Endometrial microvascular endothelial cells (primary cell): ENCODE measurements around the gene FAAP20. TPM values are rescaled to one million over a fixed set of nuclear protein-coding genes. Genes with fewer than 3 reads are reported as not detected.
"Not testable (repeated sequence)": the region's sequence is repeated elsewhere in the genome, so short reads cannot be mapped to it uniquely, and the experiment has no call there.

Experiments
- in situ Hi-C: cut with HindIII; loops from 2 replicates; pipeline ENCODE4 v1.10.0; 2017; ENCODE audit warnings: low sequenced_read_pairs, low pct_unique_long_range_greater_than_20kb; ENCODE audit errors: inconsistent ontology term
- total RNA-seq: library from RNA; depleted of rRNA; stranded (reverse); fragments of >200 nt; gene quantifications from one replicate; pipeline ENCODE4 v1.2.3, GENCODE V29; 2015; ENCODE audit errors: inconsistent ontology term

Gene FAAP20
- total RNA-seq, 1 donor from 2014 or later, result 34.9 TPM

DNA sequence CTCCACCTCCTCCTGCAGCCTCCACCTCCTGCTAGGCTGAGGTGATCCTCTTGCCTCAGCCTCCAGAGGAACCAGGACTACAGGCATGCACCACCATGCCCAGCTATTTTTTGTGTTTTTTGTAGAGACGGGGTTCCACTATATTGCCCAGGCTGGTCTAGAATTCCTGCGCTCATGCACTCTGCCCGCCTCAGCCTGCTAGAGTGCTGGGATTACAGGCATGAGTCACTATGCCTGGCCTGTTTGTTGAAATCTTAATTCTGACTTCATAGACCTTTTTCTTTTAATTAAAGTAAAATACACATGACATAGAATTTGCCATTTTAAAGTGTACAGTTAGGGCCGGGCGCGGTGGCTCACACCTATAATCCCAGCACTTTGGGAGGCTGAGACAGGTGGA, 42.7 kb downstream of the FAAP20 start:
- in situ Hi-C loops, result loop anchor here (25.0 kb wide), 1 partner anchor 215 kb away; no protein-coding TSS in a partner anchor

DNA sequence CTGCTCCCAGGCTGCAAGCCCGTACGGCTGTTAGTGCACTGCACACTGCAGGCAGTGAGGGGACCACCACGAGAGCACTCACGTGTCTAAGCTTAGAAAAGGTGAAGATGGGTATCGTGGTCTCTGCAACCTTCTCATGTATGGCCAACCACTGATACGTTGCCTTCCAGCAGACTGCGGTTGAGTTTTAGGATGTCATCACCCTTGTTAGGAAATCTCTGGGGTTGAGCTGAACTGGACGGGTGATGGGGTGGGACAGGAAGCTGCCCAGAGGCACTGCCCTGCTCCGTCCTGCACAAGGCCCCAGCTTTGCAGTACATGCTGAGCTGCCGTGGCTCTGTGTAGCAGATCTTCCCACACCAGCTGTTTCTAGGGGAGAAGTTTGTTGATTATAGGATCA, 43.3 kb downstream of the FAAP20 start:
- in situ Hi-C loops, result loop anchor here (25.0 kb wide), 1 partner anchor 214 kb away; no protein-coding TSS in a partner anchor

GRCh38 chr1:2150801-2151200, 43.8 kb downstream of the FAAP20 start:
- in situ Hi-C loops, result loop anchor here (25.0 kb wide), 1 partner anchor 214 kb away; no protein-coding TSS in a partner anchor

DNA sequence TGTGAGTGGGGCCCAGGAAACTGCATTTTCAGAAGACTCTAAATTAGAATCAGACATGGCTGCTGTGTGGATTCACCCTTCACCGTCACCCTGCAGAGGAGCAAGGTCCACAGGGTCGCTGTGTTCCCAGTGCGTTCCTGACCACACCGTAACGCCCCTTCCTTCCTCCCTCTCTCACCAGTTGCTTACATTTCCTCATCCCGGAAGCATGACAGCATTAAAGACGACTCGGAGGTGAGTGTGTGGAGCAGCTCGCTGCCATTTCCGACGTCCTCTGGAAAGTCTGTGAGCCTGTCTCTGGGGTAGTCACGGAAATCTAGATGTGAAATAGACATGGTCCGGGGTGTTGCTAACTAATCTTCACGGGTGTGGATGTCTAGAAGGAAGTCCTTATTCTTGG, 45.9 kb downstream of the FAAP20 start:
- in situ Hi-C loops, result no loop called here

DNA sequence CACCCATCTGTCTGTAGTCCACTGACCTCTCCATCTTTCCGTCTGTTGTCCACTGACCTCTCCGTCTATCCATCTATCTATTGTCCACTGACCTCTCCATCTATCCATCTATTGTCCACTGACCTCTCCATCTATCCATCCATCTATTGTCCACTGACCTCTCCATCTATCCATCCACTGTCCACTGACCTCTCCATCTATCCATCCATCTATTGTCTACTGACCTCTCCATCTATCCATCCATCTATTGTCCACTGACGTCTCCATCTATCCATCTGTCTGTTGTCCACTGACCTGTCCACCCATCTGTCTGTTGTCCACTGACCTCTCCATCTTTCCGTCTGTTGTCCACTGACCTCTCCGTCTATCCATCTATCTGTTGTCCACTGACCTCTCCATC, 46.7 kb downstream of the FAAP20 start:
- in situ Hi-C loops, result not testable (repeated sequence)

DNA sequence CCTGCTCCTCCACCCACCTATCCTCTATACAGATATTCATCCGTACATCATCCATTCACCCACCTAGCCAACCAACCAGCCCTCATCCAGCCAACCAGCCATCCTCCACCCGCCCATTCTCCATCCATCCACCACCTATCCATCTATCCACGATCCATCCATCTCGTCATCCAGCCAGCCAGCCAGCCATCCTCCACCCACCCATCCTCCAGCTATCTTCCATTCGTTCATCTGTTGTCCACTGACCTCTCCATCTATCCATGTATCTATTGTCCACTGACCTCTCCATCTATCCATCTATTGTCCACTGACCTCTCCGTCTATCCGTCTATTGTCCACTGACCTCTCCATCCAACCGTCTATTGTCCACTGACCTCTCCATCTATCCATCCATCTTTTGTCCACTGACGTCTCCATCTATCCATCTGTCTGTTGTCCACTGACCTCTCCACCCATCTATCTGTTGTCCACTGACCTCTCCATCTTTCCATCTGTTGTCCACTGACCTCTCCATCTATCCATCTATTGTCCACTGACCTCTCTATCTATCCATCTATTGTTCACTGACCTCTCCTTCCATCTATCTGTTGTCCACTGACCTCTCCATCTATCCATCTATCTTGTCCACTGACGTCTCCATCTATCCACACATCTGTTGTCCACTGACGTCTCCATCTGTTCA, 47.6 kb downstream of the FAAP20 start:
- in situ Hi-C loops, result no loop called here

GRCh38 chr1:2145946-2146835, 48.4 kb downstream of the FAAP20 start:
- in situ Hi-C loops, result no loop called here

DNA sequence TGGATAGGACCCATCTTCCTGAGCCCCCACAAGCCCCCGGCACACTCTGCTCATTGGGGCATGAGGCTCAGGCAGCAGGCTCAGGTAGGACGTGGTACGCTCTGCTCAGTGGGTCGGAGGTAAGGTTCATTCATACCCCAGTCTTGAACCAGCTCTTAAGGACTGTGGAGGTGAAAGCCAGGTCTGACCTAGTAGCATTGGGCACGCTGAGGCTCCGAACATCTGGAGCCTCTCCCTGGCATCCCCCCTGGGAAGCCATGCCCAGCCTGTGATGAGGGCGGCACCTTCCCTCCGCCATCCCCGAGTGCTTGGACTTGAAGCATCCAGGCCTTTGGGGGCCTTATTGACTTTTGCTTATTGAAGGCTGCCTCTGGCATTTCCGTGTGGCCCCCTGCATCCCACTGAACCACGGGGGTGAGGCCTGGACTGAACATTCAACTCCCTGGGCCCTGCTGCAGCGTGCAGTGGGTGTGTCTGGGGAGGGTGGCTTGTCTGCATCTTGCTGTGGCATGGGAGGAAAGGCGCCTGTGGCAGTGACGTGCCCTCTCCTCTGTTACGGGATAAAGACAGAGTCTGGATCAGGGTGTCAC, 50.0 kb downstream of the FAAP20 start:
- in situ Hi-C loops, result no loop called here

DNA sequence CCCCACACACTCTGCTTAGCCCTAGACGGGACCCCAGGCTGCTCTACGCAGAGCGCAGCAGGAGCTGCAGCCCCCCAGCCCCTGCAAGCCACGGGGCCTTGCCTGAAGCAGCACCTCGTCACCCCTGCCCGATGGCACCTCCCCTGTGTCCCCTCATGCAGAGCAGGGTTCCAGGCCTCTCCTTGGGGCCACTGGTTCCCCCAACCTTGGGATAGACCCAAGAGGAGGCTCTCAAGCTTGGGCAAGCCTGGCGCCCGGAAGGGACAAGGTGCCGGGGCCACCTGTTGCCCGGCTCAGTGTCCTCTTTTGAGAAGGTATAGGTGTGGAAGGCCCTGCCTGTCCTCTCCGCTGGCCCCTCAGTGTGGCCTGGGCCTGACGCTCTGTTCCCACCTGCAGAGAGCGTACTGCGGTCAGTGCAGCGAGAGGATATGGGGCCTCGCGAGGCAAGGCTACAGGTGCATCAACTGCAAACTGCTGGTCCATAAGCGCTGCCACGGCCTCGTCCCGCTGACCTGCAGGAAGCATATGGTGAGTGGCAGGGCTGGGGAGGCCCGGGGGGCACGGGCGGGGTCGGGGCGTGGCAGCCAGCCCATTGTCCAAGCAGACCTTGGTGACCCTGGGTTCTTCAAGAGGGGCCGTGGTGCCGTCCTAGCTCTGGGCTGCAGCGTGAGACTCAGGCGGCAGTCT, 50.6 kb downstream of the FAAP20 start:
- in situ Hi-C loops, result no loop called here

DNA sequence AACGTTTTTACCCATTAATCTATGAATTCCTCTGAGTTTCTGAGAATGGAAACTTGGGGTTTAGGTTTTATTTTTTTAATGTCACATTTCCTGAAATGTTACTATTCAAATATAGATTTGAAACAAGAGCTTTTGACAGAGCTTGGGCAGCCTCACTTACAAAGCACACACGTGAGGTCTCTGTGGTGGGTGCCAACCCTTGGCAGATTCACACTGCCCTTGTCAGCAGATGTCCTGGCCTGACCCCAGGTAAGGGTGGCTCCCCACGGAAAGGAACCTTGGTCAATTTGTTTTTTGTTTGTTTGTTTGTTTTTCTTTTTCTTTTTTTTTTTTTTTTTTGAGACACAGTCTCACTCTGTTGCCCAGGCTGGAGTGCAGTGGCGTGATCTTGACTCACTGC, 53.5 kb downstream of the FAAP20 start:
- in situ Hi-C loops, result no loop called here

Other genes starting within 250 kb of the FAAP20 start
- not detected for gene CFAP74, start 191.0 kb downstream of the FAAP20 start, total RNA-seq
- gene GABRD, start 175.4 kb downstream of the FAAP20 start, total RNA-seq, result not detected
- 3.6 TPM for gene PRKCZ, start 144.4 kb downstream of the FAAP20 start, total RNA-seq
- 26.6 TPM for gene SKI, start 33.5 kb upstream of the FAAP20 start, total RNA-seq
- gene MORN1, start 196.8 kb upstream of the FAAP20 start, total RNA-seq, result 2.4 TPM
- gene RER1, start 197.1 kb upstream of the FAAP20 start, total RNA-seq, result 132 TPM
- 38.6 TPM for gene PEX10, start 217.8 kb upstream of the FAAP20 start, total RNA-seq